ENCODE data around the gene SRSF3. TPM values are rescaled to one million over a fixed set of nuclear protein-coding genes. Genes with fewer than 3 reads are reported as not detected.

The SRSF3 gene
- total RNA-seq, 1 experiment from 2014 or later, result 297 TPM

DNA sequence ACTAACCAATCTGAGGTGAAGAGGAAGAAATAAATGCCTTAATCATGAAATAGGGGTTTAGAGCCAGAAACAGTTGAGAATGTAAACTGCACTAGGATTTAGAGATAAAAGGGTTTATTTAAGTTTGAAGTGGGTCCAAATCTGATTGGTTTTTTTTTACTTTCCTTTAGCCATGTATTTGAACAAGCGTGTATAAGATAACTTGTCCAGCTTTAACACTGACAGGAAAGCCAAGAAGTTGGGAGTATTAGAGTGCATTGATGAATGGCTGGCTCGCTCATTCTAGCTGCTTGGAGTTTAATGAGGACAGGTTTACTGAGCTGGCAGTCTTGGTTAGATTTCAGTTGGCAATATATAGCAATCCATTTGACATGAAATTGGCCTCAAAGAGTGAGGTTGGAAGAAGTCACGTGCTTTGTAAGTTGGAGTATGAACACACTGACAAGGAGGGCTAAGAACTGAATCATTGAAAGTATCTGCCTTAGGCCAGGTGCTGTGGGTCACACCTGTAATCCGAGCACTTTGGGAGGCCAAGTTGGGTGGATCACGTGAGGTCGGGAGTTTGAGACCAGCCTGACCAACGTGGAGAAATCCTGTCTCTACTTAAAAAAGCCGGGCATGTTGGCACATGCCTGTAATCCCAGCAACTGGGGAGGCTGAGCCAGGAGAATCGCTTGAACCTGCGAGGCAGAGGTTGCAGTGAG lies 13.7 kb downstream of the SRSF3 start:
- TF ChIP-seq EZH2phosphoT487 (IDR thresholded peaks at IDR 0.05; ENCODE audit: borderline replicate concordance, low read length) (no peak), EZH2 (IDR thresholded peaks at IDR 0.05; ENCODE audit: low read length, unreplicated experiment) (no peak)
- TF ChIP-seq, protein P1, sequence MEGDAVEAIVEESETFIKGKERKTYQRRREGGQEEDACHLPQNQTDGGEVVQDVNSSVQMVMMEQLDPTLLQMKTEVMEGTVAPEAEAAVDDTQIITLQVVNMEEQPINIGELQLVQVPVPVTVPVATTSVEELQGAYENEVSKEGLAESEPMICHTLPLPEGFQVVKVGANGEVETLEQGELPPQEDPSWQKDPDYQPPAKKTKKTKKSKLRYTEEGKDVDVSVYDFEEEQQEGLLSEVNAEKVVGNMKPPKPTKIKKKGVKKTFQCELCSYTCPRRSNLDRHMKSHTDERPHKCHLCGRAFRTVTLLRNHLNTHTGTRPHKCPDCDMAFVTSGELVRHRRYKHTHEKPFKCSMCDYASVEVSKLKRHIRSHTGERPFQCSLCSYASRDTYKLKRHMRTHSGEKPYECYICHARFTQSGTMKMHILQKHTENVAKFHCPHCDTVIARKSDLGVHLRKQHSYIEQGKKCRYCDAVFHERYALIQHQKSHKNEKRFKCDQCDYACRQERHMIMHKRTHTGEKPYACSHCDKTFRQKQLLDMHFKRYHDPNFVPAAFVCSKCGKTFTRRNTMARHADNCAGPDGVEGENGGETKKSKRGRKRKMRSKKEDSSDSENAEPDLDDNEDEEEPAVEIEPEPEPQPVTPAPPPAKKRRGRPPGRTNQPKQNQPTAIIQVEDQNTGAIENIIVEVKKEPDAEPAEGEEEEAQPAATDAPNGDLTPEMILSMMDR (conservative IDR thresholded peaks at IDR 0.05; ENCODE audit: low read depth, low read length), result no peak
- no peaks in the 10 kb centered on the region for H3K27me3 ChIP-seq (ENCODE audit: low read length)
- ChIA-PET POLR2A (ENCODE audit: unreplicated experiment) (interaction anchor here (0.6 kb wide), 1 partner anchor 157 kb away, joined by 5 read pairs; no protein-coding TSS in a partner anchor), CTCF (interaction anchor here (0.7 kb wide), 1 partner anchor 8 kb away, joined by 4 read pairs; no protein-coding TSS in a partner anchor)
- H4K20me1 ChIP-seq (ENCODE audit: low read length), result peaks cover 63% of the 10 kb centered on the region
- H3K27ac ChIP-seq (ENCODE audit: low read length), result no peak overlapping the region
- peaks cover 46% of the 10 kb centered on the region for H3K79me2 ChIP-seq (ENCODE audit: low read length)
- no peaks in the 10 kb centered on the region for H3K9me3 ChIP-seq (ENCODE audit: low read length)
- no peak for DNase-seq
- intact Hi-C loops (cut with micrococcal nuclease), result loop anchor here (5.0 kb wide), 1 partner anchor 166 kb away; the partner anchor contains the start of genes KCTD20 and PXT1
- no peak for ATAC-seq
- no peak overlapping the region for H3K4me3 ChIP-seq (ENCODE audit: low read length)
- H3K9ac ChIP-seq (ENCODE audit: low read length), result no peak overlapping the region
- no peaks in the 10 kb centered on the region for H3K9me2 ChIP-seq (replicated peaks; ENCODE audit: low read length)
- BruUV-seq (replicated peaks), result no TSS peak
- no peak overlapping the region for H3K4me2 ChIP-seq (ENCODE audit: low read length)
- H2AFZ ChIP-seq (ENCODE audit: low read length), result no peak overlapping the region
- peaks cover 48% of the 10 kb centered on the region for H3F3A ChIP-seq (ENCODE audit: low read length, unreplicated experiment)
- peaks cover 80% of the 10 kb centered on the region for H3K36me3 ChIP-seq (ENCODE audit: low read depth, low read length)
- no peaks in the 10 kb centered on the region for H3K4me1 ChIP-seq (ENCODE audit: insufficient read depth, low read length)

DNA sequence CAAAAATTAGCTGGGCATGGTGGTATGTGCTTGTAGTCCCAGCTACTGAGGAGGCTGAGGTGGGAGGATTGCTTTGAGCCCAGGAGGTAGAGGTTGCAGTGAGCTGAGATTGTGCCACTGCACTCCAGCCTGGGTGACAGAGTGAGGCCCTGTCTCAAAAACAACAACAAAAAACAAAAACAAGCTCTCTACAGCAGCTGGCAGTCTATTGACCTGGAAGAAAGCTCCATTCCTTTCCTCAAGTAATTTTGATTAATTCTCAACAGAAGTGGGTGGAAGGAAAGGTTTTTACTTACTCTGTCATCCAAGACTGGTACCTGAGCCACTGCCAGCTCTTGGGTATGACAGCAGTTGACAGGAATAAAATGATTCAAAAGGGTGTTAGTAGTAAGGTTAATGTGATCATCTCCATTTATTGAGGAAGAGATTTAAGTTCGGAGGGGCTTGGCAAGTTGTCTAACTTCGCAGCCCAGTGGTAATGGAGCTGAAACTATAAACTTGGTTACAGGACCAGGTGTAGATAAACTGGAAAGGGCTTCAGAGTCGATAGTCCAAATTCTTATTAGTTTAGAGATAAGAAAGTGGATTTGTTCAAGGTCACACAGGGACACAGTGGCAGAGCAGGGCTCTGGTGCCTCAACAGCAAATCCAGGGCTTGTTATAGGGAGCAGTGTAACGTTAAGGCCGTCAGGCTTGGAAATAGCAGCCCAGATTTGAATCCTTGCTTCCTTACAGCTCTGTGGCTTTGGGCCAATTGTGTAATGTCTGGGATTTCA lies 14.8 kb downstream of the SRSF3 start:
- Histone ChIP-seq H3K4me3 (ENCODE audit: low read length) (no peak overlapping the region), H3F3A (ENCODE audit: low read length, unreplicated experiment) (peaks cover 38% of the 10 kb centered on the region), H3K27ac (ENCODE audit: low read length) (no peak overlapping the region), H3K36me3 (ENCODE audit: low read depth, low read length) (peaks cover 69% of the 10 kb centered on the region), H3K4me1 (ENCODE audit: insufficient read depth, low read length) (no peaks in the 10 kb centered on the region), H3K79me2 (ENCODE audit: low read length) (peaks cover 35% of the 10 kb centered on the region), H3K4me2 (ENCODE audit: low read length) (no peak overlapping the region), H3K9me3 (ENCODE audit: low read length) (no peaks in the 10 kb centered on the region), H3K9ac (ENCODE audit: low read length) (no peak overlapping the region), H4K20me1 (ENCODE audit: low read length) (peaks cover 52% of the 10 kb centered on the region), H3K9me2 (replicated peaks; ENCODE audit: low read length) (no peaks in the 10 kb centered on the region), H2AFZ (ENCODE audit: low read length) (no peak overlapping the region), H3K27me3 (ENCODE audit: low read length) (no peaks in the 10 kb centered on the region)
- DNase-seq (no peak), ATAC-seq (no peak)
- no TSS peak for BruUV-seq (replicated peaks)
- POLR2A ChIA-PET (ENCODE audit: unreplicated experiment), result interaction anchor here (0.6 kb wide), 1 partner anchor 158 kb away, joined by 5 read pairs; no protein-coding TSS in a partner anchor
- intact Hi-C loops (cut with micrococcal nuclease), result loop anchor here (5.0 kb wide), 1 partner anchor 167 kb away; the partner anchor contains the start of genes KCTD20 and PXT1
- TF ChIP-seq EZH2 (IDR thresholded peaks at IDR 0.05; ENCODE audit: low read length, unreplicated experiment), result no peak
- TF ChIP-seq EZH2phosphoT487 (IDR thresholded peaks at IDR 0.05; ENCODE audit: borderline replicate concordance, low read length), result no peak
- TF ChIP-seq, protein P1 (conservative IDR thresholded peaks at IDR 0.05; ENCODE audit: low read depth, low read length), result no peak
- CTCF ChIA-PET, result no interaction called here
